ENCODE measurements around the gene TMEM132A.
A peak's percentile ranks its signal among the peaks of the same experiment; 100 is the strongest.

The TMEM132A gene

GRCh38 chr11:60966890-60967289 lies 42.6 kb downstream of the TMEM132A start:
- no peak for DNase-seq

GRCh38 chr11:60968223-60968622 lies 44.0 kb downstream of the TMEM132A start:
- DNase-seq = no peak

DNA sequence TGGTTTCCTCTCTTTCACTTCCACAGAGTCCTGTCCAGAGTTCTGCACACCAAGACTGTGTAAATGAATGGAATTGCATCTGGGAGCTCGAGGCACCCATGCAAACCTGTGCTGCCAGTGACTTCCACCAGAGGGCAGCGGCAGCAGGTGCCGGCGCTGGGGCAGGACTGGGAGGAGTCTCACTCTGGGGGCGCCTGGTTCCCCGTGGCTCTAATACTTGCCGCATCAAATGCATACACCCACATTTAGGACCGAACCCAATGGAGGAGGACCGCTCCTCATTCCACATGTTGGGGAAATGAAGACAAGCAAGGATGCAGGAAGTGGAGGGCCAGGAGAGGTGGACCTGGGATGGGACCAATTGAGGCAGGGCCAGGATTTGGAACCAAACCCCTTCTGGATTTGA lies 46.1 kb downstream of the TMEM132A start:
- DNase-seq = peak; percentile 91

- DNase-seq = no peak
These were observed 46.6 kb downstream of the TMEM132A start for GRCh38 chr11:60970890-60971289.

- DNase-seq = peak; percentile 76
These were observed 47.3 kb downstream of the TMEM132A start, which contains the start of gene CD6 for GRCh38 chr11:60971520-60971919. CD6 (plus strand) TSS chr11:60971680; CDS start chr11:60971866, 186 bp downstream.

- peak; percentile 65 for DNase-seq
These were observed 48.1 kb downstream of the TMEM132A start for GRCh38 chr11:60972182-60973030.

GRCh38 chr11:60973699-60974098 lies 49.4 kb downstream of the TMEM132A start:
- peak; percentile 44 for DNase-seq

DNA sequence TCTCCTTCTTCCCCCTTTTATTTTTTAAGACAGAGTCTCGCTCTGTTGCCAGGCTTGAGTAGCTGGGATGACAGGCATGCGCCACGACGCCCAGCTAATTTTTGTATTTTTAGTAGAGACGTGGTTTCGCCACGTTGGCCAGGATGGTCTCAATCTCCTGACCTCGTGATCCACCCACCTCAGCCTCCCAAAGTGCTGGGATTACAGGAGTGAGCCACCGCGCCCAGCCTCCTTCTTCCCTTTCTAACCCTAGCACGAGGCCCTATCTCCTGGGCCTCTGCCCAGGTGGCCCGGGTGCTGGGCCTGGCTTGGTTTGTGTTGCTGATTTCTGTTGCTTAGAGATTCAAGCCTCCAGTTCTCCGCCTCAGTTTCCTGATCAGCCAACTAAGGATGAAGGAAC lies 50.1 kb downstream of the TMEM132A start:
- DNase-seq = peak; percentile 50

- DNase-seq = peak; percentile 65
These were observed 50.5 kb downstream of the TMEM132A start for GRCh38 chr11:60974726-60975125.

DNA sequence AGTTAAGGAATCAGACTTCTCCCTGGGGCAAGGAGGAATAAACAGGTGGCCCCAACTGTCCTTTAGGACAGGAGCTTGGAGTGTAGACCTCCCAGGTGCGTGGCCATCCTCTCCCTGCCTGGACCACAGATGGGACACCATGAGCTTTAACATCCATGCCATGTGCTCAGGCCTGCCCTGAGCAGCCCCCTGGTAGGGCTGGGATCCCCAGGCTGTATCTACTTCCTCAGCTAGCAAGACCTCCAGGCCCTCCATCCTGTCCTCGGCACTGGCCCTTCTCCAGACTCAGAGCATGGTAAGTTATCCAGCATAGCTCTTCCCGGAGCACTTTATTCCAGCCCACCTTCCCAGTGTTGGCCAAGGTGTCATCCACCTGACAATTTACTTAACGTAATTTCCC lies 53.0 kb downstream of the TMEM132A start:
- no peak for DNase-seq

DNA sequence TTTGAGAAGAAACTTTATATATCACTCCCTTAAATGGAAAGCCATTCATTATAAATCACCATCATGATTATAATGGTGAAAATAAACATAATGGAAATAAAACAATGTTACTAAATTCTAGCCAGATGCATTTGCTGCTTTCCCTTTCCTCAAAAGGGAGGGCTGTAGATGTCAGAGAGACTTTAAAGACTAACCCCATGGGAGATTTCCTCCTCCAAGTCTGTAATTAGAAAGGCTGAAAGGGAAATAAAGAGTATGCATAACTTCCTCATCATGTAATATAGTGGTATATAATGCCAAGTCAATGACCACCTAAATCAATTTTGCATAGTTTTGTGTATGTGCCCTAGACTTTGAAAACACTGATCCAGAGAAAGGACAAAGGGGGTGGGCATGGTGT lies 53.6 kb downstream of the TMEM132A start:
- DNase-seq = no peak

GRCh38 chr11:60978546-60979380 lies 54.5 kb downstream of the TMEM132A start:
- DNase-seq = peak; percentile 91

GRCh38 chr11:60981515-60981914 lies 57.3 kb downstream of the TMEM132A start:
- peak; percentile 54 for DNase-seq

- DNase-seq = peak; percentile 51
These were observed 57.9 kb downstream of the TMEM132A start for GRCh38 chr11:60982184-60982583.

GRCh38 chr11:60984149-60984548 lies 59.9 kb downstream of the TMEM132A start:
- no peak for DNase-seq

DNA sequence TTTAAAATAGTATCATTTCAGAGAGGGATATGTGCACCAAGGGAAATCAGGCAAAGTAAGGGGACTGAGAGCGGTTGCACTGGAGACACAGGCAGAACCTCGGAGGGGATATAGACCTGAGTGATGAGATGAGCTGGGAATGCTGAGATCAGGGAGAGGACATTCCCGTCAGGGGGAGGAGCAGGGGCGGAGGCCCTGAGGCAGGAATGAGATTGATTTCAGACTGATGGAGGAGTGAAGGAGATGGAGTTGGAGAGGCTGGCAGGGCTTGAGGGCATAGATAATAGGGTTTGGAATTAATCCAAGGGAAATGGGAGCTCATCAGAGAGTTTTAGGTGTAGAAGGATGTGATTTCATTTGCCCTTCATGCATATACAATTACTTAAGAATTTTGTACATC lies 60.4 kb downstream of the TMEM132A start:
- no peak for DNase-seq

GRCh38 chr11:60985501-60985900 lies 61.2 kb downstream of the TMEM132A start:
- no peak for DNase-seq

DNA sequence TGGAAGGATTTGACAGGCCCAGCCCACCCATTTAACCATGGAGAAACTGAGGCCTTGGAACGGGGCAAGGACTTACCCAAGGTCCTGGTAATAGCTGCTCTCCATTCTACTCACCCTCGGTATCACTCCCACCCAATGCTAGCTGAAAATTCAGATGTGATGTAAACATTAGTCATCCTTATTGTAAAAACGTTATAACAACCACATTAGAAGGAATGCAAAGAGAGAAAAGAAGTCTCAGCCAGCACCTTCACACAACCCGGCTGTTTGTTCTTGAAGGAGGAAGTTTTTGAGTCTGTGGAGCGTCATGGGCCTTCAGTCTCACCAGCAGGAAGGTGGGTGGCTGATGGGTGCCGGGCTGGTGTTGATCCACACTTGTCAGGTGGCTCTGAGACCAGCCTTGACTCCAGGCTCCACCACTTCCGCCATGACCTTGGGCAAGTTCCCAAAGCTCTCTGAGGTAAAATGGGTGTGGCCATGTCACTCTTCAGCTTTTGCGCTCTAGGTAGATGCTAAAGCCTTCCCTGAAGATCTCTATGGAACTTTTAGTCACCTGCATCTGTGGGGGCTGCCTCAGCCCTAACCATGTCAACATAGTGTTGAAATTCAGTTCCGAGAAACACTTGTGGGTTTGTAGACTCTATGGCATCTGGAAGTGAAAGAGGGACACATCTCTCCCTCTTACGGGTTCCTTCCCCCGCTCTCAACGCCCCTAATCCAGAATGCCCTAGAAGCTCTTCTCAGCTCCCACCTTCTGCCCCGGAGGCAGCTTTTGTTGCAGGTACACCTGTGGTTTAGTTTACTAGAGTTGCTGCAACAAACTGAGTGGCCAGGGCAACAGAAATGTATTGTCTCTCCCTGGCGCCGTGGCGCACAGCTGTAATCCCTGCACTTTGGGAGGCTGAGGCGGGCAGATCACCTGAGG lies 62.0 kb downstream of the TMEM132A start:
- peak; percentile 94 for DNase-seq
